Kidney (tissue), 14 donors: Measurements from ENCODE around the gene RPS19BP1. TPM values are rescaled to one million over a fixed set of nuclear protein-coding genes. Genes with fewer than 3 reads are reported as not detected.
A peak's percentile ranks its signal among the peaks of the same experiment; 100 is the strongest.

ENCODE experiments used
- DNase-seq, 5 donors: peaks; one replicate each; pipeline ENCODE4 v3.0.0-alpha.2; 2013 to 2020
- FAIRE-seq: peaks from 2 replicates; lab custom pipeline; 2012; peaks lifted over from hg19 to GRCh38; lab: Jason Lieb, UNC
- H3K27ac ChIP-seq, 2 donors: one replicate each; pipeline ENCODE4 v1.7.0; 2013; ENCODE audit warnings: low read depth in 2 of 2, low read length in 2 of 2, inconsistent platforms in 1 of 2
- H3K27me3 ChIP-seq: one replicate; pipeline ENCODE4 v1.7.1; 2013; ENCODE audit warnings: low read length, inconsistent platforms; ENCODE audit not compliant: control insufficient read depth, insufficient read depth
- H3K36me3 ChIP-seq, 3 donors: one replicate each; pipeline versions ENCODE4 v1.7.0 to v1.7.1; 2013; ENCODE audit warnings: low read length in 3 of 3, control low read depth in 1 of 3, inconsistent platforms in 1 of 3; ENCODE audit not compliant: insufficient read depth in 3 of 3, control insufficient read depth in 2 of 3
- H3K4me1 ChIP-seq, 3 donors: one replicate each; pipeline versions ENCODE4 v1.7.0 to v1.7.1; 2013; ENCODE audit warnings: low read length in 3 of 3, inconsistent platforms in 1 of 3, low read depth in 1 of 3; ENCODE audit not compliant: control insufficient read depth in 2 of 3, insufficient read depth in 2 of 3
- H3K4me3 ChIP-seq, 3 donors: one replicate each; pipeline versions ENCODE4 v1.7.0 to v1.8.1; 2013; ENCODE audit warnings: low read length in 3 of 3, control low read depth in 1 of 3, inconsistent platforms in 1 of 3
- H3K9ac ChIP-seq, 3 donors: one replicate each; pipeline versions ENCODE4 v1.7.0 to v1.7.1; 2013; ENCODE audit warnings: low read length in 3 of 3, control low read depth in 1 of 3, inconsistent platforms in 1 of 3
- H3K9me3 ChIP-seq, 3 donors: one replicate each; pipeline versions ENCODE4 v1.7.0 to v1.7.1; 2013; ENCODE audit warnings: low read length in 3 of 3, control low read depth in 1 of 3, inconsistent platforms in 1 of 3; ENCODE audit not compliant: control insufficient read depth in 2 of 3, insufficient read depth in 1 of 3
- intact Hi-C: fragments of 100-400 bp; cut with DNase I; formaldehyde crosslinking; loops from one replicate; pipeline ENCODE4 v1.11.1; 2022
- polyA plus RNA-seq: library from polyadenylated mRNA; stranded (reverse); fragments of 350-450 nt; fragmentation: Illumina TruSeq; extraction: RNeasy Lipid Tissue Mini Kit (QIAGEN cat#74804); gene quantifications from one replicate; pipeline ENCODE4 v1.2.3, GENCODE V29; 2014; ENCODE audit warnings: low read depth, low replicate concordance; ENCODE audit not compliant: insufficient read depth
- total RNA-seq: library from RNA; stranded (reverse); fragmentation: NEBNext Ultra II Directional; extraction: Animal tissue kit (Norgen Biotek cat#: 25700); gene quantifications from one replicate; pipeline ENCODE4 v1.2.1, GENCODE V29; 2021
- TF ChIP-seq, protein P1 (sequence below): IDR thresholded peaks from 3 replicates; pipeline ENCODE4 v1.5.1; 2012; ENCODE audit warnings: mild to moderate bottlenecking, moderate library complexity, borderline replicate concordance; ENCODE audit not compliant: insufficient read depth; ENCODE audit errors: extremely low read depth
- donor health status: control.
- donor health status: control.
- donor health status: control.
- donor health status: control.
- donor health status: control.
- donor health status: DM: yes; HTN: yes; CAD: no.
- donor health status: Normal renal cell carcinoma (clear cell type).

Gene RPS19BP1
- total and polyA plus RNA-seq, 2 donors from 2014 or later: 51.8 to 180 TPM

DNA sequence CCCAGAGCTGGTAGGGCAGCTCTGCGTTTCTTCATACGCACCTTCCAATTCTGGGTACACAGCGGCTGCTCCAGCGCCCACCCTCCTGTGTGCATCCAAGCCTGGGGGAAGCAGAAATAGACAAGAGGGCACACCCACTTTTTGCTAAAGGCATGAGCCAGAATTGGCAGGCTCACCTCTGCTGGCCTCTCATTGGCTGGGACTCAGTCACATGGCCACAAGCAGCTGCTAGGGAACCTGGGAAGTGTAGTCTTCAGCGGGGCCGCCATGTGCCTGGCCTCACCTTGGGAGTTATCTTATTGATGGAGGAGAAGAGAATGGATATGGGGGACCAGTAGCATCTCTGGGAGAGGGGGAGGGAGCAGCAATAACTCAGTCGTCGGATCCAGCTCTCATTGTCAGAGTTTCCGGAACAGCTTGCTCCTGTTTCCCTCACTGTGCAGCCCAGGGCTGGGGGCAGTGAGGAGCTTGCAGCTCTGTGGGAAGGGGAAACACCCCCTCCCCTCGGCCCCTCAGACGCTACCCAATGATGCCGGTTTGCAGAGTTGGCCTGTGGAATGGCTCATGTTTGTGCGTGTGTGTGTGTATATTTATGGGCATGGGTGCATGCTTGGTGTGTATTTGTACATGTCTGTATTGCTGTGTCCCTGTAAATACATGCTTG is 42.3 kb downstream of the RPS19BP1 start:
- Histone ChIP-seq H3K9ac (no peak overlapping the region), H3K4me1 (peaks cover 0 to 4% (median 2%) of the 10 kb centered on the region in 3 donors), H3K9me3 (no peaks in the 10 kb centered on the region), H3K36me3 (no peaks in the 10 kb centered on the region), H3K27ac (no peak overlapping the region), H3K27me3 (no peaks in the 10 kb centered on the region), H3K4me3 (peak overlapping the region in 1 of 3 donors; percentile 11)
- intact Hi-C loops: no loop called here
- TF ChIP-seq, protein P1, sequence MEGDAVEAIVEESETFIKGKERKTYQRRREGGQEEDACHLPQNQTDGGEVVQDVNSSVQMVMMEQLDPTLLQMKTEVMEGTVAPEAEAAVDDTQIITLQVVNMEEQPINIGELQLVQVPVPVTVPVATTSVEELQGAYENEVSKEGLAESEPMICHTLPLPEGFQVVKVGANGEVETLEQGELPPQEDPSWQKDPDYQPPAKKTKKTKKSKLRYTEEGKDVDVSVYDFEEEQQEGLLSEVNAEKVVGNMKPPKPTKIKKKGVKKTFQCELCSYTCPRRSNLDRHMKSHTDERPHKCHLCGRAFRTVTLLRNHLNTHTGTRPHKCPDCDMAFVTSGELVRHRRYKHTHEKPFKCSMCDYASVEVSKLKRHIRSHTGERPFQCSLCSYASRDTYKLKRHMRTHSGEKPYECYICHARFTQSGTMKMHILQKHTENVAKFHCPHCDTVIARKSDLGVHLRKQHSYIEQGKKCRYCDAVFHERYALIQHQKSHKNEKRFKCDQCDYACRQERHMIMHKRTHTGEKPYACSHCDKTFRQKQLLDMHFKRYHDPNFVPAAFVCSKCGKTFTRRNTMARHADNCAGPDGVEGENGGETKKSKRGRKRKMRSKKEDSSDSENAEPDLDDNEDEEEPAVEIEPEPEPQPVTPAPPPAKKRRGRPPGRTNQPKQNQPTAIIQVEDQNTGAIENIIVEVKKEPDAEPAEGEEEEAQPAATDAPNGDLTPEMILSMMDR: no peak
- FAIRE-seq: no peak
- peak; percentile 60 to 91 (median 75) for DNase-seq

DNA sequence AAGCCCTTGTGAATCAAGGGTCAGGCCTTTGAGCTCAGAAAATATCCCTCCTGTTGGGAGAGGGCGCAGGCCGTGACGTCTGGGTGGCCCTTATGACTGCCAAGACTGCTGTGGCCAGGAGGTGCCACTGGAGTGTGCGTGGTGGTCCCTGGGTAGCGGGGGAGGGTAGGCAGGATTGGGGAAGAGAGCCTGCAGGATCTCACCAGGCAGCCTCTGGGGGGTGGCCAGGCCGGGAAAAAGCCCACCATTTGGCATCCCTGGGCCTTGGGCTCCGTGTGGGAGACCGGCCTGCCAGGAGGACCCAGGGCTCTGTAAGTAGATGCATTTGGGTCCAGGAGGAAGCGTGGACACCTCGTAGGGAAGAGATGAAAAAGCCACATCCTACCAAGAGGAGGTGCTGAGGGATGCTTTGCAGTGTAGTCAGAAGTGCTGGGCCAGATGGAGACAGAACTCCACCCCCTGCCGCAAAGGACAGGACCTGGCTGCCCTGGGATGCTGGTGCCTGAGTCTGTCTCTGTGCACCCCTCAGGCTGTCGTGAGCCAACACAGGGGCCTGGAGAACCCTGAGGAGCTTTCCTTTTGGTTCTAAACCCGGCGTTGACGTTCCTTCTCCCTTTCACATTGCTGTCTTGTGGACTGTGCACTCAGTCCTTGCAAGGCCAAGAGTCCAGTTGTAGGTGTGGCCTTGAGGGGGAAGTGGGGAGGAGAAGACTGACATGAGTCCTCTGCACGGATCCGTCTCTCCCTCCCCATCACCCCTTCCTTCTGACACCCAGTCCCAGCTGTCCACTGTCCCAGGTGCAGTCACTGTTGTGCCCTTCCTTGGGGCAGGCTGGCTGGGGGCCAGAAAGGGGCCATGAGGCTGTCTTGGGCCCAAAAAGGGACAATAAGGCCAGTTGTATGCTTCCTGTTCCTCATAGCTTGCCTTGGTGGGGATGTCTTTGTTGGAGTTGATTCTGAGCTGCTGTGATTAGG is 43.2 kb downstream of the RPS19BP1 start:
- H3K4me1 ChIP-seq: peaks cover 0 to 4% (median 2%) of the 10 kb centered on the region in 3 donors
- H3K9me3 ChIP-seq: no peaks in the 10 kb centered on the region
- intact Hi-C loops: no loop called here
- no peaks in the 10 kb centered on the region for H3K36me3 ChIP-seq
- H3K9ac ChIP-seq: peak overlapping the region in 1 of 3 donors; percentile 14
- DNase-seq (peak in 1 of 5 donors; percentile 60), FAIRE-seq (no peak)
- no peaks in the 10 kb centered on the region for H3K27me3 ChIP-seq
- TF ChIP-seq, protein P1: no peak
- peak overlapping the region in 1 of 3 donors; percentile 11 for H3K4me3 ChIP-seq
- no peak overlapping the region for H3K27ac ChIP-seq

GRCh38 chr22:39488563-39489083 is 43.9 kb downstream of the RPS19BP1 start:
- DNase-seq: peak in 1 of 5 donors; percentile 72
- no peak for FAIRE-seq
- H3K9ac ChIP-seq: no peak overlapping the region
- intact Hi-C loops: no loop called here
- H3K27me3 ChIP-seq: no peaks in the 10 kb centered on the region
- TF ChIP-seq, protein P1: no peak
- H3K4me3 ChIP-seq: no peak overlapping the region
- no peak overlapping the region for H3K27ac ChIP-seq
- H3K9me3 ChIP-seq: no peaks in the 10 kb centered on the region
- H3K4me1 ChIP-seq: peaks cover 0 to 4% (median 2%) of the 10 kb centered on the region in 3 donors
- H3K36me3 ChIP-seq: no peaks in the 10 kb centered on the region
